G401.6 (cell line): ENCODE results near the gene GATA2.

Experiments used
- FAIRE-seq: peaks from 2 replicates; lab custom pipeline; 2012; peaks lifted over from hg19 to GRCh38; lab: Jason Lieb, UNC

GATA2 gene

GRCh38 chr3:128501431-128501830 lies 8.4 kb upstream of the GATA2 start:
- no peak for FAIRE-seq

GRCh38 chr3:128500556-128500955 lies 7.6 kb upstream of the GATA2 start:
- FAIRE-seq, result no peak

- no peak for FAIRE-seq
Measured at GRCh38 chr3:128499724-128500275, 6.8 kb upstream of the GATA2 start.

- no peak for FAIRE-seq
Measured at GRCh38 chr3:128498901-128499530, 6.0 kb upstream of the GATA2 start.

- no peak for FAIRE-seq
Measured at GRCh38 chr3:128498127-128498626, 5.2 kb upstream of the GATA2 start.

GRCh38 chr3:128497305-128498126 lies 4.5 kb upstream of the GATA2 start:
- no peak for FAIRE-seq

- no peak for FAIRE-seq
Measured at GRCh38 chr3:128496602-128497304, 3.8 kb upstream of the GATA2 start.

- no peak for FAIRE-seq
Measured at GRCh38 chr3:128496019-128496601, 3.1 kb upstream of the GATA2 start.

GRCh38 chr3:128495435-128495970 lies 2.5 kb upstream of the GATA2 start:
- FAIRE-seq, result no peak

GRCh38 chr3:128494367-128494650 lies 1.3 kb upstream of the GATA2 start:
- FAIRE-seq, result no peak

GRCh38 chr3:128493570-128494366 lies 767 bp upstream of the GATA2 start:
- no peak for FAIRE-seq

GRCh38 chr3:128491941-128492670 lies 895 bp downstream of the GATA2 start:
- no peak for FAIRE-seq

- no peak for FAIRE-seq
Measured at GRCh38 chr3:128491691-128491940, 1.4 kb downstream of the GATA2 start.

- no peak for FAIRE-seq
Measured at GRCh38 chr3:128490915-128491690, 1.9 kb downstream of the GATA2 start.

GRCh38 chr3:128490650-128490914 lies 2.4 kb downstream of the GATA2 start:
- no peak for FAIRE-seq

GRCh38 chr3:128489927-128490649 lies 2.9 kb downstream of the GATA2 start:
- FAIRE-seq, result no peak

GRCh38 chr3:128489674-128489926 lies 3.4 kb downstream of the GATA2 start:
- FAIRE-seq, result no peak

GRCh38 chr3:128488991-128489673 lies 3.9 kb downstream of the GATA2 start:
- peak; percentile 25 for FAIRE-seq

GRCh38 chr3:128488636-128488990 lies 4.4 kb downstream of the GATA2 start:
- no peak for FAIRE-seq
